ENCODE results near the gene PRRT2. TPM values are rescaled to one million over a fixed set of nuclear protein-coding genes. Genes with fewer than 3 reads are reported as not detected.
A peak's percentile ranks its signal among the peaks of the same experiment; 100 is the strongest.

The PRRT2 gene
- total RNA-seq, 1 donor, result 3.0 TPM

- DNase-seq (ENCODE audit: low read depth), result no peak
- H3K4me3 ChIP-seq (ENCODE audit: low read depth, low read length), result no peak overlapping the region
- no peak for TF ChIP-seq CTCF (IDR thresholded peaks at IDR 0.05; ENCODE audit: insufficient read depth, low read depth, low read length)
Measured at GRCh38 chr16:29813644-29814562, 1.9 kb downstream of the PRRT2 start.

DNA sequence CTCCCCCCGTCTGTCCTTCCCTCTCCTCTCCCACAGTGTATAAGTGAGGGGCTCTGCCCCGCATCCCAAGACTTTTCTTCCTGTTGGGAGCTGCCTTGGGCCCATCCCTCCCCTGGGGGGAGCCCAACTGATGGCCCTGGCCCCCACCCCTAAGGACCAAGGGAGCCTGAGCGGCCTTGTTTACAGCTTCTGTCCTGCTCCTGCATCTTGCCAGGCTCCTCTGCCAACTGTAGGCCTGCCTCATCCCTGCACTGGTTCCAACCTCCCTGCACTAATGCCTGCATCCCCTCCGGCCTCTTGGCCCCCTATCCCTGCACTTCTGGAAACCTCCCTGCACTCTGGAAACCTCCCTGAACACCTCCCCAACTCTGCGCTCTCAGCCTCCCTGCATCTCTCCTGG, 2.6 kb downstream of the PRRT2 start:
- no peak for TF ChIP-seq CTCF (IDR thresholded peaks at IDR 0.05; ENCODE audit: insufficient read depth, low read depth, low read length)
- no peak overlapping the region for H3K4me3 ChIP-seq (ENCODE audit: low read depth, low read length)
- DNase-seq (ENCODE audit: low read depth), result no peak

- TF ChIP-seq CTCF (IDR thresholded peaks at IDR 0.05; ENCODE audit: insufficient read depth, low read depth, low read length), result no peak
- no peak for DNase-seq (ENCODE audit: low read depth)
- H3K4me3 ChIP-seq (ENCODE audit: low read depth, low read length), result peak overlapping the region; percentile 87
Measured at GRCh38 chr16:29815032-29815721, 3.2 kb downstream of the PRRT2 start.

GRCh38 chr16:29815793-29816693, 4.0 kb downstream of the PRRT2 start, which contains the start of gene PAGR1:
TSS of gene PAGR1 (plus strand) at chr16:29816152. CDS start at chr16:29816526, 374 bp downstream.
- DNase-seq (ENCODE audit: low read depth), result peak; percentile 100
- TF ChIP-seq CTCF (IDR thresholded peaks at IDR 0.05; ENCODE audit: insufficient read depth, low read depth, low read length), result peak; percentile 88
- peak within 1 kb of the TSS; percentile 87 for H3K4me3 ChIP-seq (ENCODE audit: low read depth, low read length)

- DNase-seq (ENCODE audit: low read depth), result peak; percentile 55
- peak overlapping the region; percentile 87 for H3K4me3 ChIP-seq (ENCODE audit: low read depth, low read length)
- peak; percentile 18 for TF ChIP-seq CTCF (IDR thresholded peaks at IDR 0.05; ENCODE audit: insufficient read depth, low read depth, low read length)
Measured at GRCh38 chr16:29816694-29817441, 4.9 kb downstream of the PRRT2 start.

DNA sequence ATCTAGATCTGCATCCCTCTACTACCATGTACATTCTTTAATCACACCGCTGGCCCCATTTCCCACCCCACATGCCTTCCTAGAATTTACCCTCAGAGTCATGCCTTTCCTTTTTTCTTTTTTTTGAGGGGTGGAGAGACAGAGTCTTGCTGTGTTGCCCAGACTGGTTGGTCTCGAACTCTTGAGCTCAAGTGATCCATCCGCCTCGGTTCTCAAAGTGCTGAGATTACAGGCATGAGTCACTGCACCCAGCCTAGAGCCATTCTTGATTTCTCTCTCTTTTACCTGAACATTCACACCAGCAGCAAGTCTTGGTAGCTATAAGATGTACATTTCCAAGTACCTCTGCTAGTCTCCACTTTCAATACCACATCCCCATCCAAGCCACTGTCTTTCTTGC, 6.1 kb downstream of the PRRT2 start:
- H3K4me3 ChIP-seq (ENCODE audit: low read depth, low read length), result no peak overlapping the region
- no peak for TF ChIP-seq CTCF (IDR thresholded peaks at IDR 0.05; ENCODE audit: insufficient read depth, low read depth, low read length)
- no peak for DNase-seq (ENCODE audit: low read depth)

All from fibroblast of villous mesenchyme (primary cell).